Brain microvascular endothelial cell (primary cell): Measurements from ENCODE around the gene HYOU1.

ENCODE experiments used
- DNase-seq: peaks from one replicate; pipeline ENCODE4 v3.0.0-alpha.2; 2020
- H3K27ac ChIP-seq: fragments of 250-450 bp; sonication (Bioruptor Pico); 2 replicates; pipeline ENCODE4 v1.5.1; 2020; ENCODE audit warnings: mild to moderate bottlenecking, moderate library complexity
- H3K27me3 ChIP-seq: fragments of 250-450 bp; sonication (Bioruptor Pico); replicated peaks from 2 replicates; pipeline ENCODE4 v1.5.1; 2020; ENCODE audit warnings: mild to moderate bottlenecking
- H3K36me3 ChIP-seq: fragments of 250-450 bp; sonication (Bioruptor Pico); replicated peaks from 2 replicates; pipeline ENCODE4 v1.5.1; 2020; ENCODE audit warnings: mild to moderate bottlenecking
- H3K4me3 ChIP-seq: 2 replicates; pipeline ENCODE4 v1.5.1; 2011; ENCODE audit warnings: low read depth, mild to moderate bottlenecking, control low read depth, low read length, moderate library complexity
- in situ Hi-C: cut with HindIII; loops from 2 replicates; pipeline ENCODE4 v1.10.0; 2017; ENCODE audit warnings: low sequenced_read_pairs, low pct_ligation_motif_present
- TF ChIP-seq, protein P1 (sequence below): IDR thresholded peaks from 2 replicates; pipeline ENCODE4 v1.5.1; 2011; ENCODE audit warnings: low read depth, mild to moderate bottlenecking, moderate library complexity, low read length, control low read depth, inconsistent platforms; ENCODE audit errors: missing control alignments

The HYOU1 gene

DNA sequence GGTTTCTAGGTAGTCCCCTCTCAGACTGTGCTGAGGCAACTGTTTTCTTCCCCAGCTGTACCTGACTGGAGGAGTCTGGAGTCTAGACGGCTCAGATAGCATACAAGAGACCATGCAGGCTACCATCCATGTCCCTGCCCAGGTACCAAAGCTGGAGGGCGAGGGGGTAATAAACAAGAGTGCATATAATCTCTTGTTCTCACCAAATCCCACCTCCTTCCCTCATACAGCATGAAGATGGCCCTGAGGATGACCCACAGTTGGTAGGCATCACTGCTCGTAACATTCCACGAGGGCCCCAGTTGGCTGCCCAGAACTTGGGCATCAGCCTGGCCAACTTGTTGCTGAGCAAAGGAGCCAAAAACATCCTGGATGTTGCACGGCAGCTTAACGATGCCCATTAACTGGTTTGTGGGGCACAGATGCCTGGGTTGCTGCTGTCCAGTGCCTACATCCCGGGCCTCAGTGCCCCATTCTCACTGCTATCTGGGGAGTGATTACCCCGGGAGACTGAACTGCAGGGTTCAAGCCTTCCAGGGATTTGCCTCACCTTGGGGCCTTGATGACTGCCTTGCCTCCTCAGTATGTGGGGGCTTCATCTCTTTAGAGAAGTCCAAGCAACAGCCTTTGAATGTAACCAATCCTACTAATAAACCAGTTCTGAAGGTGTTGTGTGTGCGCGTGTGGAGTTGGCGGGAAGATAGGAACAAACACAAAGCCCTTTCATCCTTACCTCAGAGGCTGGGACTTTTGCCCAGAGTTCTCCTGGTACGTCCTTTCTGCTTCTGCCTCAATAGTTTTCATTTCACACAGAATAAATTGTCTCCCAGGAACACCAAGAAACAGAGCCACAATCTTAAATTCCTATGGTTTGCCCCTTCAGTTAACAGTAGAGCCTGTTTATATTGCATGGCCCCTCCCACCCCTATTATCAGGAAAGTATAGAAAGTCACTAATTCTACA, 36.2 kb upstream of the HYOU1 start:
- Histone ChIP-seq H3K36me3 (peaks cover 31% of the 10 kb centered on the region), H3K27me3 (no peaks in the 10 kb centered on the region), H3K27ac (no peak overlapping the region), H3K4me3 (peak overlapping the region; percentile 81)
- in situ Hi-C loops: no loop called here
- TF ChIP-seq, protein P1, sequence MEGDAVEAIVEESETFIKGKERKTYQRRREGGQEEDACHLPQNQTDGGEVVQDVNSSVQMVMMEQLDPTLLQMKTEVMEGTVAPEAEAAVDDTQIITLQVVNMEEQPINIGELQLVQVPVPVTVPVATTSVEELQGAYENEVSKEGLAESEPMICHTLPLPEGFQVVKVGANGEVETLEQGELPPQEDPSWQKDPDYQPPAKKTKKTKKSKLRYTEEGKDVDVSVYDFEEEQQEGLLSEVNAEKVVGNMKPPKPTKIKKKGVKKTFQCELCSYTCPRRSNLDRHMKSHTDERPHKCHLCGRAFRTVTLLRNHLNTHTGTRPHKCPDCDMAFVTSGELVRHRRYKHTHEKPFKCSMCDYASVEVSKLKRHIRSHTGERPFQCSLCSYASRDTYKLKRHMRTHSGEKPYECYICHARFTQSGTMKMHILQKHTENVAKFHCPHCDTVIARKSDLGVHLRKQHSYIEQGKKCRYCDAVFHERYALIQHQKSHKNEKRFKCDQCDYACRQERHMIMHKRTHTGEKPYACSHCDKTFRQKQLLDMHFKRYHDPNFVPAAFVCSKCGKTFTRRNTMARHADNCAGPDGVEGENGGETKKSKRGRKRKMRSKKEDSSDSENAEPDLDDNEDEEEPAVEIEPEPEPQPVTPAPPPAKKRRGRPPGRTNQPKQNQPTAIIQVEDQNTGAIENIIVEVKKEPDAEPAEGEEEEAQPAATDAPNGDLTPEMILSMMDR: no peak
- no peak for DNase-seq

DNA sequence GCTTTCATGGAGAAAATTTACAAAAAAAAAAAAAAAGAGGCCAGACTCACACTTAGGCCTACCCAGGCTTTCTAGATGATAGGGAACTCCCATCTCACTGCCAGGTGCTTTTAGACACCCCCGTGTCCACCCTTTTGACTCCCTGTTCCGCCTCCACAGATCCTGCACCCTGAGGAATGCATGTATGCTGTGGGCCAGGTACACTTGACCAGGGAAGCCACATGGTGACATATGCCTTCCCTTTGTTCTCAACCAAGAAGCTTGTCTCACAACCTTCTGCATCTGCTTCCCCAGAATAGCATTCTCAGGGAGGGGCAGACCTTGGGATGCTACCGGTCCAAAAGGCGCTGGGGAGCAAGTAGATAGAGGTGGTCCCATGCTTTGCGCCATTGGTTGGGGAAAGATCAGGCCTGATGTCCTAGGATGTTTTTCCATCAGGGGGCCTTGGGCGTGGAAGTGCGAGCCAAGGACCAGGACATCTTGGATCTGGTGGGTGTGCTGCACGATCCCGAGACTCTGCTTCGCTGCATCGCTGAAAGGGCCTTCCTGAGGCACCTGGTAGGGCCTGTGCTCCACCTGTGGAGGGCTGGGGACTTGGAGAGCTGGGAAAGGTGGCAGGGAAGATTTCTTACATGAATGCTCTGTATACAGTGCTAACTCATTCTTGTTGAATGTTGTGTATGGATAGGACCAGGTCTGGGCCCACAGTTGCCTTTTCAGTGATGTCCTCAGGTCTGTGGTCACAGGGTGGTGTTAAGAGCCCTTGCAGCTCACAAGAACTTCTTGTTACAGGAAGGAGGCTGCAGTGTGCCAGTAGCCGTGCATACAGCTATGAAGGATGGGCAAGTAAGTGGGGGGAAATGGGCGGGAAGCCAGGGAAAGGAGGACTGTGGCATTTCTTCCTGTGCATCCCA, 35.2 kb upstream of the HYOU1 start:
- Histone ChIP-seq H3K36me3 (peaks cover 23% of the 10 kb centered on the region), H3K4me3 (peak overlapping the region; percentile 81), H3K27me3 (no peaks in the 10 kb centered on the region), H3K27ac (no peak overlapping the region)
- TF ChIP-seq, protein P1: no peak
- DNase-seq: no peak
- in situ Hi-C loops: no loop called here

DNA sequence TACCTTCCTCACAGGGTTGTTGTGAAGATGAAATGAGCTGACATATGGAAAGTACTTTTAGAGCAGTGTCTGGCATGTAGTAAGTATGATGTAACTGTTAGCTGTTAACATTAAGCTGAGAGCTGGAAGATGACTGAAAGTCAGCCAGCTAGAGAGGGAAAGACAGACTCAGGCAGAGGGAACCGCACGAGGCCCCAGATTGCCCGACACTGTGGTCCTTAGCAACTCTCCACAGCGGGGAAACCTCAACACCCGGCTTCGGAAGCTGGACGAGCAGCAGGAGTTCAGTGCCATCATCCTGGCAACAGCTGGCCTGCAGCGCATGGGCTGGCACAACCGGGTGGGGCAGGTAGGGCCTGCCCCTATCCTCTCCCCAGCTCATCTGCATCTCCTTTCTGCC, 34.2 kb upstream of the HYOU1 start:
- TF ChIP-seq, protein P1: no peak
- no peak overlapping the region for H3K4me3 ChIP-seq
- H3K27ac ChIP-seq: no peak overlapping the region
- no peaks in the 10 kb centered on the region for H3K27me3 ChIP-seq
- in situ Hi-C loops: no loop called here
- H3K36me3 ChIP-seq: peaks cover 16% of the 10 kb centered on the region
- no peak for DNase-seq

DNA sequence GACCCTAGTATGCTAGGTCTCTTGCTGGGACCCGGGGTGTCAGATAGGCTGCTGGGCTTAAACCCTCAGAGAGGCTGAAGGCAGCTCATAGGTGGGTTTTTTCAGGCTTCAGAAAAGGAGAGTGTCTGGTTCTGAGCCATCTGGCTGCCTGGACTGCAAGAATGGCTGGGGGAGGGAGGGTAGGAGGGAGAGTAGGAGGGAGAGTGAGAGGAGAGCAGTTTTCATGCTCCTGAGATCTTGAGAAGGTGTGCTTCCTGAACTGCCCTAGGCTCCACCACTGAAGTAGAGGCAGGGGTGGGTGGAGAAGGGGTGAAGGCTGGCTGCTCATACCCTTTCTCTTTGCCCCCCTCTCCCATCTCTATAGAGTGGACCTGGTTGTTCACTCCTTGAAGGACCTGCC, 32.3 kb upstream of the HYOU1 start:
- DNase-seq: no peak
- H3K36me3 ChIP-seq: peaks cover 16% of the 10 kb centered on the region
- TF ChIP-seq, protein P1: no peak
- H3K4me3 ChIP-seq: no peak overlapping the region
- no peak overlapping the region for H3K27ac ChIP-seq
- H3K27me3 ChIP-seq: no peaks in the 10 kb centered on the region
- in situ Hi-C loops: no loop called here

DNA sequence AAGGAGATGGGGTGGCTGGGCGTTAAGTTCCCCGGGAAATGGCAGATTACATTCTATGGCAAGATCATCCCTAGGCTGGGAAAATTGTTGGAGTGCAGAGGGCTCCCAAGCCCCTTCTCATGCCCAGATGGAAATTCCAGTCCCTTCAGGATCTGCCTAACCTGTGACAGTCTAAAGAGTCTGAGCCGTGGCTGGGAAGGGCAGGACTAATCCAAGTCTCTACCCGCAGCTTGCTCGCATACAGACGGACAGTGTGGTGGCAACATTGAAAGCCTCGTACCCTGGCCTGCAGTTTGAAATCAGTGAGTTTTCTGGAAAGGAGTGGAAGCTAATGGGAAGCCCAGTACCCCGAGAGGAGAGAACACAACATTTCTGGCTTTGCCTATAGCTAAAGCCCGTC, 31.4 kb upstream of the HYOU1 start:
- Histone ChIP-seq H3K27me3 (no peaks in the 10 kb centered on the region), H3K4me3 (no peak overlapping the region), H3K36me3 (peaks cover 16% of the 10 kb centered on the region), H3K27ac (no peak overlapping the region)
- no peak for DNase-seq
- TF ChIP-seq, protein P1: no peak
- in situ Hi-C loops: no loop called here
